IMR-90 (cell line): ENCODE results near the gene DHRS7B. TPM values are rescaled to one million over a fixed set of nuclear protein-coding genes. Genes with fewer than 3 reads are reported as not detected.

Experiments
- ATAC-seq: fragments of 200-7000 bp; cut with Tn5 transposase; 2 replicates; pipeline ENCODE4 v1.9.1; 2020; ENCODE audit warnings: low read depth, mild to moderate bottlenecking, moderate library complexity
- BruUV-seq: library from RNA; stranded (reverse); fragments of 400-500 nt; replicated peaks from 2 replicates; lab custom pipeline; 2021; lab: Mats Ljungman, UMichigan
- CTCF ChIA-PET: fragments of 300-600 bp; formaldehyde crosslinking; extraction: SDS; loops from one replicate; lab custom pipeline; 2021; ENCODE audit warnings: antibody characterized with exemption; lab: Yijun Ruan, JAX
- POLR2A ChIA-PET: fragments of 300-600 bp; sonication (Branson Sonifier 250); formaldehyde crosslinking; loops from one replicate; lab custom pipeline; 2022; ENCODE audit warnings: antibody characterized with exemption; ENCODE audit not compliant: unreplicated experiment; lab: Charles Lee
- DNase-seq: peaks from one replicate; pipeline ENCODE4 v3.0.0; 2013
- H2AFZ ChIP-seq: replicated peaks from 2 replicates; pipeline ENCODE3; 2013; ENCODE audit warnings: low read length, mild to moderate bottlenecking; ENCODE audit not compliant: poor library complexity
- H2AK5ac ChIP-seq: 2 replicates; pipeline ENCODE4 v1.6.1; 2013; ENCODE audit warnings: low read depth, low read length, inconsistent platforms
- H2AK9ac ChIP-seq: replicated peaks from 2 replicates; pipeline ENCODE3; 2013; ENCODE audit warnings: mild to moderate bottlenecking, low read depth, low read length, moderate library complexity; ENCODE audit not compliant: poor library complexity
- H2BK120ac ChIP-seq: 2 replicates; pipeline ENCODE4 v1.6.1; 2013; ENCODE audit warnings: low read depth, low read length, inconsistent platforms
- H2BK15ac ChIP-seq: 3 replicates; pipeline ENCODE4 v1.6.1; 2013; ENCODE audit warnings: low read depth, low read length, inconsistent platforms
- H2BK20ac ChIP-seq: 2 replicates; pipeline ENCODE4 v1.6.1; 2013; ENCODE audit warnings: low read depth, mild to moderate bottlenecking, inconsistent platforms, low read length, moderate library complexity
- H2BK5ac ChIP-seq: 2 replicates; pipeline ENCODE4 v1.6.1; 2013; ENCODE audit warnings: mild to moderate bottlenecking, low read depth, low read length, inconsistent platforms; ENCODE audit not compliant: poor library complexity, severe bottlenecking
- H3K14ac ChIP-seq: replicated peaks from 2 replicates; pipeline ENCODE4 v1.6.1; 2013; ENCODE audit warnings: low read depth, low read length, inconsistent platforms
- H3K18ac ChIP-seq: 2 replicates; pipeline ENCODE4 v1.6.1; 2013; ENCODE audit warnings: low read depth, low read length, control low read depth
- H3K23ac ChIP-seq: 2 replicates; pipeline ENCODE4 v1.6.1; 2013; ENCODE audit warnings: low read depth, low read length, inconsistent platforms
- H3K27ac ChIP-seq: 2 replicates; pipeline ENCODE4 v1.5.1; 2013; ENCODE audit warnings: mild to moderate bottlenecking, control low read depth, low read length; ENCODE audit not compliant: insufficient read depth
- H3K27me3 ChIP-seq: 2 replicates; pipeline ENCODE4 v1.6.1; 2013; ENCODE audit warnings: low read length; ENCODE audit not compliant: control insufficient read depth, insufficient read depth
- H3K36me3 ChIP-seq: 2 replicates; pipeline ENCODE4 v1.6.1; 2013; ENCODE audit warnings: low read length, mixed read lengths; ENCODE audit not compliant: control insufficient read depth, insufficient read depth
- H3K4ac ChIP-seq: 2 replicates; pipeline ENCODE4 v1.6.1; 2013; ENCODE audit warnings: low read depth, low read length, inconsistent platforms
- H3K4me1 ChIP-seq: 2 replicates; pipeline ENCODE4 v1.6.1; 2013; ENCODE audit warnings: low read length, mixed read lengths; ENCODE audit not compliant: control insufficient read depth, insufficient read depth
- H3K4me2 ChIP-seq: 2 replicates; pipeline ENCODE4 v1.6.1; 2013; ENCODE audit warnings: low read depth, mild to moderate bottlenecking, control low read depth, low read length, moderate library complexity
- H3K4me3 ChIP-seq: 2 replicates; pipeline ENCODE4 v1.5.1; 2013; ENCODE audit warnings: low read depth, mild to moderate bottlenecking, control low read depth, low read length, moderate library complexity; ENCODE audit not compliant: insufficient read depth
- H3K56ac ChIP-seq: 2 replicates; pipeline ENCODE4 v1.6.1; 2013; ENCODE audit warnings: low read length, inconsistent platforms; ENCODE audit not compliant: insufficient read depth; ENCODE audit errors: extremely low read depth
- H3K79me1 ChIP-seq, 2 experiments: 2 replicates each; pipeline ENCODE4 v1.6.1; 2013; ENCODE audit warnings: low read length in 2 of 2, inconsistent platforms in 1 of 2, low read depth in 1 of 2
- H3K9ac ChIP-seq: 2 replicates; pipeline ENCODE4 v1.6.1; 2013; ENCODE audit warnings: low read depth, low read length, control low read depth
- H3K9me1 ChIP-seq: 2 replicates; pipeline ENCODE4 v1.6.1; 2013; ENCODE audit warnings: low read length, inconsistent platforms; ENCODE audit not compliant: insufficient read depth
- H3K9me3 ChIP-seq: 2 replicates; pipeline ENCODE4 v1.6.1; 2013; ENCODE audit warnings: low read length; ENCODE audit not compliant: control insufficient read depth, insufficient read depth
- H4K20me1 ChIP-seq: 2 replicates; pipeline ENCODE4 v1.6.1; 2013; ENCODE audit warnings: low read length, inconsistent platforms; ENCODE audit not compliant: insufficient read depth
- H4K5ac ChIP-seq: 2 replicates; pipeline ENCODE4 v1.6.1; 2013; ENCODE audit warnings: mild to moderate bottlenecking, low read depth, low read length, control low read depth
- H4K8ac ChIP-seq, 2 experiments: 2 replicates each; pipeline ENCODE4 v1.6.1; 2013; ENCODE audit warnings: low read depth in 2 of 2, low read length in 2 of 2, control low read depth in 1 of 2, inconsistent platforms in 1 of 2
- H4K91ac ChIP-seq: 2 replicates; pipeline ENCODE4 v1.6.1; 2013; ENCODE audit warnings: low read depth, low read length, inconsistent platforms; ENCODE audit not compliant: insufficient read depth
- BHLHE40 ChIP-seq: fragments of 150-350 bp; IDR thresholded peaks from 2 replicates; pipeline ENCODE4 v1.6.1; 2016; ENCODE audit warnings: mild to moderate bottlenecking, low read depth, low read length
- CHD1 ChIP-seq: IDR thresholded peaks from 2 replicates; pipeline ENCODE4 v1.6.1; 2012; ENCODE audit warnings: low read depth, low read length, improper control_type of control experiment
- CTCF ChIP-seq: conservative IDR thresholded peaks from 2 replicates; pipeline ENCODE4 v1.5.1; 2012; ENCODE audit warnings: mild to moderate bottlenecking, low read depth, low read length, improper control_type of control experiment
- MAFK ChIP-seq: IDR thresholded peaks from 2 replicates; pipeline ENCODE4 v1.6.1; 2012; ENCODE audit warnings: low read depth, low read length, improper control_type of control experiment
- MXI1 ChIP-seq: IDR thresholded peaks from 2 replicates; pipeline ENCODE4 v1.6.1; 2012; ENCODE audit warnings: low read depth, mild to moderate bottlenecking, low read length, moderate library complexity, borderline replicate concordance
- RAD21 ChIP-seq: IDR thresholded peaks from 2 replicates; pipeline ENCODE4 v1.6.1; 2012; ENCODE audit warnings: low read length, improper control_type of control experiment
- RCOR1 ChIP-seq: IDR thresholded peaks from 2 replicates; pipeline ENCODE4 v1.6.1; 2012; ENCODE audit warnings: mild to moderate bottlenecking, low read length, improper control_type of control experiment; ENCODE audit not compliant: insufficient replicate concordance
- RFX5 ChIP-seq: IDR thresholded peaks from 2 replicates; pipeline ENCODE4 v1.8.0; 2012; ENCODE audit warnings: low read depth, mild to moderate bottlenecking, low read length, moderate library complexity
- USF2 ChIP-seq: fragments of 150-350 bp; IDR thresholded peaks from 2 replicates; pipeline ENCODE4 v1.6.1; 2017; ENCODE audit warnings: mild to moderate bottlenecking, antibody characterized with exemption, low read length, low read depth
- WGBS, 2 experiments: methylation state at CpG; one replicate each; pipeline versions ENCODE4 v1.1.5 to v1.1.7; 2013; ENCODE audit warnings: missing lambda C conversion rate in 2 of 2; ENCODE audit not compliant: insufficient read length in 1 of 2; ENCODE audit errors: extremely low coverage in 2 of 2; 5-methylcytosine and 5-hydroxymethylcytosine counted together
- dilution Hi-C: fragments of 300-500 bp; cut with HindIII; formaldehyde crosslinking; loops from one replicate; pipeline ENCODE4 v1.14.3; 2018; ENCODE audit warnings: low sequenced_read_pairs; ENCODE audit not compliant: unreplicated experiment
- in situ Hi-C: fragments of 300-500 bp; cut with MboI; formaldehyde crosslinking; loops from 3 replicates; pipeline ENCODE4 v1.14.3; 2019; ENCODE audit warnings: low sequenced_read_pairs, inconsistent platforms, mixed read lengths
- intact Hi-C: fragments of 100-400 bp; cut with micrococcal nuclease; formaldehyde crosslinking; loops from 2 replicates; pipeline ENCODE4 v1.10.0; 2022
- polyA plus RNA-seq, 3 experiments: library from polyadenylated mRNA; depleted of rRNA; stranded (reverse); fragments of >200 nt; gene quantifications; 2 replicates each; pipeline ENCODE4 v1.2.3, GENCODE V29; 2012; ENCODE audit warnings: low replicate concordance in 1 of 3
- total RNA-seq: library from RNA; depleted of rRNA; stranded (reverse); fragments of >200 nt; gene quantifications from 2 replicates; pipeline ENCODE4 v1.2.3, GENCODE V29; 2012

Gene DHRS7B
- total and polyA plus RNA-seq, 2 of the 4 experiments (the other 2 are of a cell fraction) = 24.4 to 34.4 TPM

- no peaks in the 10 kb centered on the region for H3K9me1 ChIP-seq
- H3K9me3 ChIP-seq = no peaks in the 10 kb centered on the region
- TF ChIP-seq RCOR1 (no peak), RFX5 (no peak), MXI1 (no peak), CTCF (no peak), USF2 (no peak), BHLHE40 (no peak), MAFK (no peak), RAD21 (no peak), CHD1 (no peak)
- no peak overlapping the region for H3K27ac ChIP-seq
- no TSS peak for BruUV-seq
- DNase-seq (no peak), ATAC-seq (no peak)
- H2BK20ac ChIP-seq = no peak overlapping the region
- H2AK5ac ChIP-seq = no peak overlapping the region
- no peak overlapping the region for H2BK15ac ChIP-seq
- ChIA-PET POLR2A (no interaction called here), CTCF (no interaction called here)
- H2BK5ac ChIP-seq = no peak overlapping the region
- H3K79me1 ChIP-seq = no peaks in the 10 kb centered on the region
- H3K56ac ChIP-seq = no peak overlapping the region
- no peak overlapping the region for H3K4ac ChIP-seq
- intact Hi-C loops (loop anchor here (5.0 kb wide), 1 partner anchor 40 kb away; no protein-coding TSS in a partner anchor), in situ Hi-C loops (no loop called here), dilution Hi-C loops (no loop called here)
- WGBS, 2 experiments = no CpG with 5 or more reads among the region's 2 CpGs
- no peak overlapping the region for H3K9ac ChIP-seq
- no peaks in the 10 kb centered on the region for H3K36me3 ChIP-seq
- no peak overlapping the region for H3K23ac ChIP-seq
- no peak overlapping the region for H2AK9ac ChIP-seq
- H2BK120ac ChIP-seq = no peak overlapping the region
- H3K18ac ChIP-seq = no peak overlapping the region
- H3K27me3 ChIP-seq = no peaks in the 10 kb centered on the region
- H3K4me2 ChIP-seq = no peak overlapping the region
- H4K20me1 ChIP-seq = no peaks in the 10 kb centered on the region
- no peak overlapping the region for H3K14ac ChIP-seq
- peak overlapping the region; percentile 43 for H2AFZ ChIP-seq
- H3K4me1 ChIP-seq = no peaks in the 10 kb centered on the region
- H4K8ac ChIP-seq = no peak overlapping the region
- no peak overlapping the region for H4K91ac ChIP-seq
- no peak overlapping the region for H3K4me3 ChIP-seq
- no peak overlapping the region for H4K5ac ChIP-seq
Observed at GRCh38 chr17:21096874-21097273, 29.9 kb upstream of the DHRS7B start.
